ENCODE measurements around the gene UBXN11. TPM values are rescaled to one million over a fixed set of nuclear protein-coding genes. Genes with fewer than 3 reads are reported as not detected.

The UBXN11 gene
- total RNA-seq, 1 donor from 2014 or later = 14.2 TPM

DNA sequence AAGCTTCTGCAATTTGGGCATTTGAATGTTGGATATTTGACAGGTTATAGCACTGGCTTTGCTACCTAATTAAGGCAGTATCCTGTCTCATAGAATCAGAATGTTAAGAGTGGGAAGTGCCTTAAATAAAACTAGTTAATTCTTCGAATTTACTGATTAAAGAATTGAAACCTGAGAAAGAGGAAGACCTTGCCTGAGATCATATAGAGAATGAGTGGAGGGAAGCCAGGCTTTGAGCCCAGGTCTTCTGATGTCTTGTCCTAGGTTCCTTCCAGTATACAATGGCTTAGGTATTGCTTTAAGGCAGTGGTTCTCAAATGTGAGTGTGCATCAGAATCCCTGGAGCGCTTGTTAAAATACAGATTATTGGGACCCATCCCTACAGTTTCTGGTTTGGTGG is 47.4 kb downstream of the UBXN11 start:
- Mint-ChIP-seq H3K27ac (no peak overlapping the region), H3K4me1 (ENCODE audit: low read depth) (no peaks in the 10 kb centered on the region), H3K36me3 (ENCODE audit: low read depth) (peaks cover 85% of the 10 kb centered on the region), H3K4me3 (ENCODE audit: low read depth) (no peak overlapping the region), H3K27me3 (ENCODE audit: low read depth) (no peaks in the 10 kb centered on the region), H3K9me3 (no peaks in the 10 kb centered on the region)
- DNase-seq (ENCODE audit: low spot score) = no peak
- intact Hi-C loops (cut with micrococcal nuclease) = no loop called here

DNA sequence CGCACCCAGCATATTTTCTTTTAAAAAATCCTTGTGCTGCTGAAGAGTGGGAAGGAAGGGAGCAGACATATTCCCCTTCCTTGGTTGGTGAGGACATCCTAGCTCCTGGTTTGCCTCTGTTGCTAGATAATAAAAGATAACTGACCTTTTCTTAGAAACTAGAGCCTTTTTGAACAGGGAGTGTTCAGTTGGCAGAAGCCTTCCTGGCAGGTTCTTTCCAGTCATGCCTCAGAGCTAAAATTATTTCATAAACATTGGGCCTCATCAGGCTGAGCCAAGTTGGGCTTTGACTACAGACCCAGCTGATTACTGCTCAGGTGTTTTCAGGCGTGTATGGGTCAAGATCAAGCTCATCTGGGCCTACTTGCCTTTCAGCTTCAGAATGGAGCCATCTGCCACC is 49.2 kb downstream of the UBXN11 start:
- peaks cover 79% of the 10 kb centered on the region for H3K36me3 Mint-ChIP-seq (ENCODE audit: low read depth)
- intact Hi-C loops (cut with micrococcal nuclease) = no loop called here
- no peaks in the 10 kb centered on the region for H3K9me3 Mint-ChIP-seq
- H3K27ac Mint-ChIP-seq = no peak overlapping the region
- H3K4me1 Mint-ChIP-seq (ENCODE audit: low read depth) = peaks cover 6% of the 10 kb centered on the region
- no peak for DNase-seq (ENCODE audit: low spot score)
- no peak overlapping the region for H3K4me3 Mint-ChIP-seq (ENCODE audit: low read depth)
- no peaks in the 10 kb centered on the region for H3K27me3 Mint-ChIP-seq (ENCODE audit: low read depth)

DNA sequence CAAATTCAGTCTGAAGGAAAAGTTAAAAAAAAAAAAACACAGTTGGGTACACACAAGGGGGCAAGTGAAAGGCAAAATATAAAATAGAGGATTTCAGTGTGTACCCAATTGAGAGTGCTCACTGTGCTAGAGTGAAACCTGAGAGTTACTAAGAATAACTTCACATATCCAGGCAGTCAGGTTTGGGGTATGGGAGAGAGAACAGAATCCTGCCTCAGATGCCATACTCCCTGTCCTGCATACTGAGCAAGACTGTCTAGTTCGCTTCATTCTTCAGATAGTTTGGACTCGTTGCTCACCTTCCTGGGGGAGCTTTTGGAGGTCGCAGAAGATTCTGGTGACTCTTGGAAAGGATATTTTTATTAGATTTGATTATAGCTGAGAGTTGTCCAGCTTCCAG is 52.0 kb downstream of the UBXN11 start:
- peaks cover 6% of the 10 kb centered on the region for H3K4me1 Mint-ChIP-seq (ENCODE audit: low read depth)
- H3K9me3 Mint-ChIP-seq = no peaks in the 10 kb centered on the region
- H3K4me3 Mint-ChIP-seq (ENCODE audit: low read depth) = no peak overlapping the region
- no peak for DNase-seq (ENCODE audit: low spot score)
- H3K27ac Mint-ChIP-seq = no peak overlapping the region
- peaks cover 65% of the 10 kb centered on the region for H3K36me3 Mint-ChIP-seq (ENCODE audit: low read depth)
- H3K27me3 Mint-ChIP-seq (ENCODE audit: low read depth) = no peaks in the 10 kb centered on the region
- intact Hi-C loops (cut with micrococcal nuclease) = no loop called here

DNA sequence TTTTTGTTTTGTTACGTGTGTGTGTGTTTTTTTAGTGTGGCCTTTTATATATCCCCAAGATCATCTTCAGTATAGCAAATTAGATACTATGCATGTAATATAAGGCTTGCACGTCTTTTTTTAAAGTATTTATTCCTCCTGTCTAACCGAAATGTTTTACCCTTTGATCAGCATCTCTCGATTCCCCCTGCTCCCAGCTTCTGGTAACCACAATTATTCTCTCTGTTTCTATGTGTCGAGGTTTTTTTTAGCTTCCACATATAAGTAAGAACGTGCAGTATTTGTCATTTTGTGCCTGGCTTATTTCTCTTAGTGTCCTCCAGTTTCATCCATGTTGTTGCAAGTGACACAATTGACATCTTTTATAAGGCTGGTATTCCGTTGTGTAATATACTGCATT is 53.7 kb downstream of the UBXN11 start:
- Mint-ChIP-seq H3K9me3 (no peaks in the 10 kb centered on the region), H3K4me1 (ENCODE audit: low read depth) (peaks cover 6% of the 10 kb centered on the region), H3K4me3 (ENCODE audit: low read depth) (no peak overlapping the region), H3K27me3 (ENCODE audit: low read depth) (no peaks in the 10 kb centered on the region), H3K27ac (no peak overlapping the region), H3K36me3 (ENCODE audit: low read depth) (peaks cover 59% of the 10 kb centered on the region)
- no peak for DNase-seq (ENCODE audit: low spot score)
- intact Hi-C loops (cut with micrococcal nuclease) = no loop called here

DNA sequence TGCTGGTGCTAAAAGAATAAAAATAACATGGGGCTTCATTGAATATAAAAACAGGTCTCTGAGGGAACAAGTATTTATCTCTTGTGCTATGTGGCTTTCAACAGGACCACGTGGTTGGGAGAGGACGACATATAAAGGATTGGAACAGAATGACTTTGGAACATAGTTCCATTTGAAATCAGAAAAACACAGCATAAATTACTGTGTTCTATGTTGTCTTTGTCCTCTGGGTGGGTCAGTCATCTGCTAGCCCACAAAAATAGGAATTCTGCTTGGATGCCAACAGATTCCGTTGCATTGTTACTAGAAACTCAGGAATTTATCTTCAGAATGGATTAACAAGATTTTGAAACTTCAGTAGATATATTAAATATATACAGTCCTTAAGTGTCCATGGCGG is 66.5 kb downstream of the UBXN11 start:
- no peaks in the 10 kb centered on the region for H3K9me3 Mint-ChIP-seq
- H3K4me3 Mint-ChIP-seq (ENCODE audit: low read depth) = no peak overlapping the region
- H3K27ac Mint-ChIP-seq = no peak overlapping the region
- H3K4me1 Mint-ChIP-seq (ENCODE audit: low read depth) = peaks cover 34% of the 10 kb centered on the region
- DNase-seq (ENCODE audit: low spot score) = no peak
- intact Hi-C loops (cut with micrococcal nuclease) = loop anchor here (5.0 kb wide), 2 partner anchors 67 to 203 kb away; partner anchors contain the start of gene UBXN11
- peaks cover 55% of the 10 kb centered on the region for H3K36me3 Mint-ChIP-seq (ENCODE audit: low read depth)
- no peaks in the 10 kb centered on the region for H3K27me3 Mint-ChIP-seq (ENCODE audit: low read depth)

DNA sequence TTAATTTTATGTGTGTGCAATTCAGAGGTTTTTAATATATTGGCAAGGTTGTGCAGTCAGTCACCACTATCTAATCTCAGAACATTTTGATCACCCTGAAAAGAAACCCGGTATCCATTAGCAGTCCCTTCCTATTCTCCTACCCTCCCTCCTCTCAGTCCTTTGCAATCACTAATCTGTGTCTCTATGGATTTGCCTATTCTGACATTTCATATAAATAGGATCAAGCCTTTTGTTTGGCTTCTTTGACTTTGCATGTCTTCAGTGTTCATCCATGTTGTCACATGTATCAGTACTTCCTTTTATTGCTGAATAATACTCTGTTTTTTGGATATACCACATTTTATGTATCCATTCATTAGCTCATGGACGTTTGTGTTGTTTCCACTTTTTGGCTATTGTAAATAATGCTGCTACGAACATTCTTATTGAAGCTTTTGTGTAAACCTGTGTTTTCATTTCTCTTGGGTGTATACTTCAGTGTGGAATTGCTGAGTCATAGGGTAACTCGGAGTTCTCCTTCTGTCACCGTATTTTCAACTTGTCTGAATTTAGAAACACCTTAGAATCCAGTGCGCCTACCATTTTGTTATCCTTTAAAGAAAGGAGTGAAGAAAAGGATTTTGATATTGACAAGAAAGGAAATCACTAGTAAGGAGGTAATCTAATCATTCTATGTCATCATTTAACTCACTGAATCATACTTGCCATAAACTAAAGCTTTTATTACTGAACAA is 69.0 kb downstream of the UBXN11 start:
- Mint-ChIP-seq H3K4me3 (ENCODE audit: low read depth) (peak overlapping the region; percentile 45), H3K27ac (peak overlapping the region; percentile 56), H3K4me1 (ENCODE audit: low read depth) (peaks cover 38% of the 10 kb centered on the region), H3K9me3 (no peaks in the 10 kb centered on the region), H3K27me3 (ENCODE audit: low read depth) (no peaks in the 10 kb centered on the region), H3K36me3 (ENCODE audit: low read depth) (peaks cover 34% of the 10 kb centered on the region)
- intact Hi-C loops (cut with micrococcal nuclease) = loop anchor here (5.0 kb wide), 2 partner anchors 70 to 200 kb away; partner anchors contain the start of gene UBXN11
- no peak for DNase-seq (ENCODE audit: low spot score)

DNA sequence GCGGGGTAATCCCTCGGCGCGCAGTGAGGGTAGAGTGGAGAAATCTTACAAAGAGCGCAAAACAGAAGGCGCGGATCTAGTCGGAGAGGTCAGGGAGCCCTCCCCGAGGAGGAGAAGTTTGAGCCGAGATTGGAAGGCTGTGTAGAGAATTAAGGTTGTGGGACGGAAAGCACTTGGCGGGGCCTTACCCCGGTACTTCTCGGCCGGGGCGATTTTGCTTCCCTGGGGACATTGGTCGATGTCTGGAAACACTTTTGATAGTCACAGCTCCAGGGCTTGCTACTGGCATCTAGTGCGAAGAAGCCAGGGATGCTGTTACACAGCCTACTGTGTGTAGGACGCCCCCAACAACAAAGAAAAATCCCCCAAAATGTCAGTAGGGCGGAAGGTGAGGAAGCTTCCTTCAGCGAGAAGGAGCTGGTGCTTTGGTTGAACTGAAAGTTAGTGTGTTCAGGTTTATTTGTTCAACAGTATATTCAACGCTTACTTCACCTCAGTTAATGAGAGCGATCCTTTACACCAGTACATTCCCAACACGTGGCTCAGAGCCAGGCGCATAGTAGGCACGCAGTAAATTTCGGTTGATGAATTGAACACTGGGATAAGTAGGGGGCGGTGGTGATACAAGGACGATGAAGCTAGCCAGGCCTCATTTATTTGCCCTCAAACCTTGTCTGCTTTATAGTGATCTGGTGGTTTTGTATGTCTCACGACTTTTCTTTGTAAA is 71.6 kb downstream of the UBXN11 start:
- H3K36me3 Mint-ChIP-seq (ENCODE audit: low read depth) = peaks cover 18% of the 10 kb centered on the region
- DNase-seq (ENCODE audit: low spot score) = peak; percentile 13

DNA sequence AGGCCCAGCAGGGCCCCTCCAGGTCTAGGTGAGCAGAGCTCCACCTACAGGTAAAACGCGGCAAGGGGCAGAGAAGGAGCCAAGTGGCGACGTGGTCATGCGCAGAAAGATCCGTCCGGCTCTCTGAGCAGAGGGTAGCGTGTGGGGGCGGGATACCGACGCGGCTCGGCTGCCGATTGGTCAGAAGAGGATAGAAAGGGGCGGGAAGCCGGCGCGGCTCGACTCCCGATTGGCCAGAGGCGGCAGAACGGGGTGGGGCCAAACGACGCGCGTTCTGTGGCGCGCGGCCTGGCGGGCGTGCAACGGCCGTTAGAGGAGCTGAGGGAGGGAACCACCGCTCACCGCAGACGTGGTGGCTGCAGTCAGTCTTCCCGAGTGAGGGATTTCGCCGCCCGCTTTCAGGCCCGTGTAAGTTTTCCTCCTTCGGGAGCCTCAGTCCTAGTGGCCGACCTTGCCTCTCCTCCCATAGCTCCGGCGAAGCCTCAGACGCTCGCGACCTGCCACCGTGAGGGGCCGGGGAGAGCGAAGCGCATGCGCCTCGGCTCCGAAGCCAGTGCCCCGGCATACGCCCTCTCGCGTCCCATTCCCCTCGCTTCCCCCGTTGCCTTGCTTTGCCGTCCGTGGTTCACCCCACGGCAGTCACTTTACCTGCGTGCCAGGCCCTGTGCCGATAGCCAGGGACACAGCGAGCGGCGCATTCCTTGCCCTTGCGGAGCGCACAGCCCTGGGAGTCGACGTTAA is 72.4 kb downstream of the UBXN11 start, which contains the start of gene CEP85:
Gene CEP85, plus strand, starts transcription at position 298 of the 741 bp plus-strand sequence. CDS start 5,584 bp downstream, outside the sequence.
- peaks cover 38% of the 10 kb centered on the region for H3K4me1 Mint-ChIP-seq (ENCODE audit: low read depth)
- intact Hi-C loops (cut with micrococcal nuclease) = loop anchor here (1.0 to 2.0 kb wide), 3 partner anchors 41 to 123 kb away; partner anchors contain the start of genes PDIK1L and ZNF593
- DNase-seq (ENCODE audit: low spot score) = peak; percentile 98
- H3K36me3 Mint-ChIP-seq (ENCODE audit: low read depth) = peaks cover 15% of the 10 kb centered on the region
- H3K27ac Mint-ChIP-seq = peak within 1 kb of the TSS; percentile 92
- H3K27me3 Mint-ChIP-seq (ENCODE audit: low read depth) = peaks cover 1% of the 10 kb centered on the region
- peak within 1 kb of the TSS; percentile 100 for H3K4me3 Mint-ChIP-seq (ENCODE audit: low read depth)
- no peaks in the 10 kb centered on the region for H3K9me3 Mint-ChIP-seq

More for the DNA sequence above, 71.6 kb downstream of the UBXN11 start:
- intact Hi-C loops (cut with micrococcal nuclease) = loop anchor here (1.0 to 5.0 kb wide), 4 partner anchors 40 to 198 kb away; partner anchors contain the start of genes PDIK1L and UBXN11
- Mint-ChIP-seq H3K27me3 (ENCODE audit: low read depth) (peaks cover 1% of the 10 kb centered on the region), H3K4me1 (ENCODE audit: low read depth) (peaks cover 38% of the 10 kb centered on the region), H3K9me3 (no peaks in the 10 kb centered on the region), H3K27ac (peak overlapping the region; percentile 92), H3K4me3 (ENCODE audit: low read depth) (peak overlapping the region; percentile 100)

Other genes starting within 250 kb of the UBXN11 start
- gene TRIM63, start 239.0 kb downstream of the UBXN11 start, total RNA-seq = not detected in 2 replicates
- 15.2 and 17.2 TPM in 2 replicates for gene PDIK1L, start 194.8 kb downstream of the UBXN11 start, total RNA-seq
- 0.07 TPM in 1 of 2 replicates, not detected in the other for gene FAM110D, start 147.6 kb downstream of the UBXN11 start, total RNA-seq
- gene C1orf232, start 137.7 kb downstream of the UBXN11 start, total RNA-seq = not detected in 2 replicates
- 57.5 and 65.0 TPM in 2 replicates for gene ZNF593, start 136.7 kb downstream of the UBXN11 start, total RNA-seq
- gene ZNF593OS, start 134.8 kb downstream of the UBXN11 start, total RNA-seq = not detected in 2 replicates
- 3.4 TPM in 2 replicates for gene CNKSR1, start 129.1 kb downstream of the UBXN11 start, total RNA-seq
- gene CATSPER4, start 116.0 kb downstream of the UBXN11 start, total RNA-seq = not detected in 2 replicates
- 39.6 and 39.8 TPM in 2 replicates for gene CEP85, start 72.4 kb downstream of the UBXN11 start, total RNA-seq
- gene SH3BGRL3, start 26.6 kb downstream of the UBXN11 start, total RNA-seq = 437 TPM in 2 replicates
- gene CD52, start 11.3 kb upstream of the UBXN11 start, total RNA-seq = 237 and 243 TPM in 2 replicates
- gene CRYBG2, start 47.5 kb upstream of the UBXN11 start, total RNA-seq = 0.32 and 0.98 TPM in 2 replicates
- not detected in 2 replicates for gene ZNF683, start 66.1 kb upstream of the UBXN11 start, total RNA-seq
- gene LIN28A, start 104.2 kb upstream of the UBXN11 start, total RNA-seq = not detected in 2 replicates
- 56.2 and 57.3 TPM in 2 replicates for gene DHDDS, start 125.7 kb upstream of the UBXN11 start, total RNA-seq
- 579 and 591 TPM in 2 replicates for gene HMGN2, start 165.8 kb upstream of the UBXN11 start, total RNA-seq
- gene RPS6KA1, start 223.1 kb upstream of the UBXN11 start, total RNA-seq = 190 and 199 TPM in 2 replicates